Measurements from ENCODE around the gene MED23. TPM values are rescaled to one million over a fixed set of nuclear protein-coding genes. Genes with fewer than 3 reads are reported as not detected.

Gene MED23
- total and polyA plus RNA-seq, 9 of the 15 experiments (the other 6 are each of a cell fraction or from before 2014, with no cell fraction given), result 13.7 to 61.2 (median 27.2) TPM

DNA sequence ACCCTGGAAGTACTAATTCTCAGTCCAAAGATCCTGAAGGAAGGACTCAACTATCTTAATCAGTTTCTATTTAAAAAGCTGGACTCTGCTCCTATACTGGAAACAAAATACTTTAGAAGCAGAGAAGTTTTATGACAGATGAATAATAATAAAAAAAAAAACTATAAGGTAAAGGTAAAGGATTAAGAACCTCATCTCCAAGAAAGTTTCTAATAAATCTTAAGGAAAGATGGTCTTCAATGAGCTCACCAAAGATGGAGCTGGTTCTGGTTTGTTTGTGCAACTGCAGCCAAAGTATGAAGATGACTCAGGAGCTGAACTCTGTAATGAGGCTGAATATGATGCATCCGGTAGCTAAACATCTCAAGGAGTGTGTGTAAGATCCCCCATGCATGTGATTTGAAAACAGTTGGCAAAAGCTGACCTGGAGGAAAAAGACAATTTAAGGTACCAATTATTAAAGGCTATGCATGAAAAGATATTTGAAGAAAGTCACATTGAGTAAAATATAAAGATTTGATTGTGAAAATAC, 25.2 kb downstream of the MED23 start (continued):
- no peak for TF ChIP-seq ZBTB33 (CRISPR knock-in tag; IDR thresholded peaks at IDR 0.05)
- TF ChIP-seq MCM3 (IDR thresholded peaks at IDR 0.05), result no peak
- no peak for TF ChIP-seq DPF2 (IDR thresholded peaks at IDR 0.05)
- TF ChIP-seq KAT7 (CRISPR knock-in tag; IDR thresholded peaks at IDR 0.05; ENCODE audit: borderline replicate concordance), result no peak
- TF ChIP-seq ETV1 (tag; conservative IDR thresholded peaks at IDR 0.05; ENCODE audit: low read depth), result no peak
- TF ChIP-seq ETS1 (conservative IDR thresholded peaks at IDR 0.05; ENCODE audit: control insufficient read depth, low read depth, low read length), result no peak
- no peak for TF ChIP-seq SRSF9 (IDR thresholded peaks at IDR 0.05; ENCODE audit: borderline replicate concordance, low read depth, low read length)
- TF ChIP-seq ZNF589 (CRISPR knock-in tag; IDR thresholded peaks at IDR 0.05; ENCODE audit: low read depth), result no peak
- no peak for TF ChIP-seq NELFE (IDR thresholded peaks at IDR 0.05; ENCODE audit: insufficient read depth, insufficient read length)
- no peak for TF ChIP-seq CREB1 (IDR thresholded peaks at IDR 0.05)
- TF ChIP-seq CREB1 (CRISPR knock-in tag; IDR thresholded peaks at IDR 0.05), result no peak
- no peak for TF ChIP-seq TAF9B (IDR thresholded peaks at IDR 0.05; ENCODE audit: partially characterized antibody)
- no peak for TF ChIP-seq FOXJ2 (tag; IDR thresholded peaks at IDR 0.05)
- TF ChIP-seq HDGF (IDR thresholded peaks at IDR 0.05), result no peak
- TF ChIP-seq, protein P1, sequence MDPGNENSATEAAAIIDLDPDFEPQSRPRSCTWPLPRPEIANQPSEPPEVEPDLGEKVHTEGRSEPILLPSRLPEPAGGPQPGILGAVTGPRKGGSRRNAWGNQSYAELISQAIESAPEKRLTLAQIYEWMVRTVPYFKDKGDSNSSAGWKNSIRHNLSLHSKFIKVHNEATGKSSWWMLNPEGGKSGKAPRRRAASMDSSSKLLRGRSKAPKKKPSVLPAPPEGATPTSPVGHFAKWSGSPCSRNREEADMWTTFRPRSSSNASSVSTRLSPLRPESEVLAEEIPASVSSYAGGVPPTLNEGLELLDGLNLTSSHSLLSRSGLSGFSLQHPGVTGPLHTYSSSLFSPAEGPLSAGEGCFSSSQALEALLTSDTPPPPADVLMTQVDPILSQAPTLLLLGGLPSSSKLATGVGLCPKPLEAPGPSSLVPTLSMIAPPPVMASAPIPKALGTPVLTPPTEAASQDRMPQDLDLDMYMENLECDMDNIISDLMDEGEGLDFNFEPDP (CRISPR knock-in tag; IDR thresholded peaks at IDR 0.05), result no peak
